ENCODE results near the gene SAPCD2. TPM values are rescaled to one million over a fixed set of nuclear protein-coding genes. Genes with fewer than 3 reads are reported as not detected.
"Not testable (repeated sequence)": the region's sequence is repeated elsewhere in the genome, so short reads cannot be mapped to it uniquely, and the experiment has no call there.

The SAPCD2 gene, protein sequence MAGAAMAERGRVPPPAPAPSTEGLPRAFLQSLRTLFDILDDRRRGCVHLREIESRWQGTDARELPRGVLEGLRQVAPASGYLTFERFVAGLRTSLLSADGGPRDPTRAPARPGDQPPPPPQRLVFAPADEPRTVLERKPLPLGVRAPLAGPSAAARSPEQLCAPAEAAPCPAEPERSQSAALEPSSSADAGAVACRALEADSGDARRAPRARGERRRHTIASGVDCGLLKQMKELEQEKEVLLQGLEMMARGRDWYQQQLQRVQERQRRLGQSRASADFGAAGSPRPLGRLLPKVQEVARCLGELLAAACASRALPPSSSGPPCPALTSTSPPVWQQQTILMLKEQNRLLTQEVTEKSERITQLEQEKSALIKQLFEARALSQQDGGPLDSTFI
- polyA plus RNA-seq (0.90 to 1.6 TPM (median 1.2 TPM) in 3 replicates), polyA minus RNA-seq (0.33 to 1.4 TPM (median 1.0 TPM) in 3 replicates)
- polyA plus RNA-seq (2011; ENCODE audit: low read depth) = 0.75 TPM
- 0.47 and 0.81 TPM in 2 replicates for polyA plus RNA-seq (2011; cell fraction: cytosol; rRNA removed)
- polyA plus RNA-seq (2011; cell fraction: nucleus; rRNA removed) = 0.76 and 0.88 TPM in 2 replicates
- polyA plus RNA-seq (2012; ENCODE audit: low replicate concordance) = 1.0 and 2.3 TPM in 2 replicates
- 5.6 TPM for polyA minus RNA-seq (2011; cell fraction: cytosol; rRNA and poly(A)+ RNA removed)
- polyA minus RNA-seq (2011; cell fraction: nucleus; rRNA and poly(A)+ RNA removed) = 0.78 and 1.2 TPM in 2 replicates

DNA sequence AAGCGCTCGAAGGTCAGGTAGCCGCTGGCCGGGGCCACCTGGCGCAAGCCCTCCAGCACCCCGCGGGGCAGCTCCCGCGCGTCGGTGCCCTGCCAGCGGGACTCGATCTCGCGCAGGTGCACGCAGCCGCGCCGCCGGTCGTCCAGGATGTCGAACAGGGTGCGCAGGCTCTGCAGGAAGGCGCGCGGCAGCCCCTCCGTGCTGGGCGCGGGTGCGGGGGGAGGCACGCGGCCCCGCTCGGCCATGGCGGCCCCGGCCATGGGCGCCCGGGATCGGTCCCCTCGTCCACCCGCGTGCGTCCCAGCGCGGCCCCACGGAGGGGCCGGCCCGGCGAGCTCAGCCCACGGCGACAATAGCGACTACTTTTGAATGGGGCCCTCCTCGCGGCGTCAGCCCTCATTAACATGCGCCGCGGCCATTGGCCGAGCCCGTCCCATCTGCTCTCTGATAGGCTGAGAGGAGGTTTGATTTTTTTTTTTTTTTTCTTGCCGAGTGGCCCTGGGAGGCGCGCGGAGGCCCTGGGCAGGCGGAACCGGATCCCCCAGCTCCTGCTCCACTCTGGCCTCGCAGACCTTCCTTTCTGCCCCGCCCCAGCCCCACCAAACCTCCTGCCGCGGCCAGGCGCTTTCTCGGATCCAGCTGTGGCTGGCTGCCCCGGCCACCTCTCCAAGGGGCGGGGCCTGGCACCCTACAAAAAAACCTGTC is at the start of gene SAPCD2:
Gene SAPCD2, minus strand, starts transcription at position 357 of the 705 bp plus-strand sequence. Its CDS starts 97 bp downstream, at position 260.
- peak within 1 kb of the TSS; percentile 28 for H3K9ac ChIP-seq (ENCODE audit: control insufficient read depth, extremely low read depth, insufficient read depth, low read length)
- no peak for FAIRE-seq

DNA sequence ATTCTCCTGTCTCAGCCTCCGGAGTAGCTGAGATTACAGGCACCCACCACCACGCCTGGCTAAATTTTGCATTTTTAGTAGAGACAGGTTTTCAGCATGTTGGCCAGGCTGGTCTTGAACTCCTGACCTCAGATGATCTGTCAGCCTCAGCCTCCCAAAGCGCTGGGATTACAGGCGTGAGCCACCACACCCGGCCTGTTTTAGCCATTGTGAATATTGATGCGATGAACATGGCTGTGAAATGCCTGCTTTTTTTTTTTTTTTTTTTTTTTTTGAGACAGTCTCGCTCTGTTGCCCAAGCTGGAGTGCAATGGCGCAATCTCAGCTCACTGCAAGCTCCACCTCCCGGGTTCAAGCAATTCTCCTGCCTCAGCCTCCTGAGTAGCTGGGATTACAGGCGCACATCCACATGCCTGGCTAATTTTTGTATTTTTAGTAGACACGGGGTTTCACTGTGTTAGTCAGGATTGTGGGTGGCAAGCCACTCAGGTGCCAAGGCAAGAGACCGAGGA is 47.8 kb upstream of the SAPCD2 start:
- H3K9ac ChIP-seq (ENCODE audit: control insufficient read depth, extremely low read depth, insufficient read depth, low read length); H3K4me2 ChIP-seq (ENCODE audit: control insufficient read depth, extremely low read depth, insufficient read depth, low read depth, low read length); H2AFZ ChIP-seq (ENCODE audit: control insufficient read depth, low read length); DNase-seq (ENCODE audit: low read depth, low spot score); H3K36me3 ChIP-seq (ENCODE audit: control insufficient read depth in 2 of 2, extremely low read depth in 1 of 2, insufficient read depth in 2 of 2, low read length in 2 of 2); FAIRE-seq; dilution Hi-C loops (cut with MboI; ENCODE audit: extremely low pct_ligation_motif_present, low sequenced_read_pairs); H4K20me1 ChIP-seq (ENCODE audit: control insufficient read depth, extremely low read depth, insufficient read depth, low read length); H3K27ac ChIP-seq (ENCODE audit: control insufficient read depth, insufficient read depth, low read length); H3K9me1 ChIP-seq (ENCODE audit: control insufficient read depth, extremely low read depth, insufficient read depth, low read length); H3K9me3 ChIP-seq (ENCODE audit: control insufficient read depth, low read depth, low read length); H3K4me1 ChIP-seq (ENCODE audit: control insufficient read depth, extremely low read depth, insufficient read depth, low read length); H3K27me3 ChIP-seq (ENCODE audit: control insufficient read depth, extremely low read depth, insufficient read depth, low read length); H3K4me3 ChIP-seq (ENCODE audit: control insufficient read depth in 2 of 3, extremely low read depth in 1 of 3, insufficient read depth in 2 of 3, low read depth in 1 of 3, low read length in 3 of 3); H3K79me2 ChIP-seq (ENCODE audit: control insufficient read depth, insufficient read depth, low read length): not testable (repeated sequence)

More for the DNA sequence above, at the start of gene SAPCD2:
- H2AFZ ChIP-seq (ENCODE audit: control insufficient read depth, low read length) = peak within 1 kb of the TSS; percentile 46
- H3K9me1 ChIP-seq (ENCODE audit: control insufficient read depth, extremely low read depth, insufficient read depth, low read length) = no peaks in the 10 kb centered on the region
- no peaks in the 10 kb centered on the region for H3K27me3 ChIP-seq (ENCODE audit: control insufficient read depth, extremely low read depth, insufficient read depth, low read length)
- DNase-seq (ENCODE audit: low read depth, low spot score) = no peak
- H3K79me2 ChIP-seq (ENCODE audit: control insufficient read depth, insufficient read depth, low read length) = no peaks in the 10 kb centered on the region
- dilution Hi-C loops (cut with MboI; ENCODE audit: extremely low pct_ligation_motif_present, low sequenced_read_pairs) = no loop called here
- no peak within 1 kb of the TSS for H3K27ac ChIP-seq (ENCODE audit: control insufficient read depth, insufficient read depth, low read length)
- H3K4me2 ChIP-seq (ENCODE audit: control insufficient read depth, extremely low read depth, insufficient read depth, low read depth, low read length) = peak within 1 kb of the TSS; percentile 70
- peak within 1 kb of the TSS; percentile 23 to 64 (median 61) for H3K4me3 ChIP-seq (ENCODE audit: control insufficient read depth in 2 of 3, extremely low read depth in 1 of 3, insufficient read depth in 2 of 3, low read depth in 1 of 3, low read length in 3 of 3)
- TF ChIP-seq EZH2 (IDR thresholded peaks at IDR 0.05; ENCODE audit: low read length) (no peak), CTCF (optimal IDR thresholded peaks at IDR 0.05 in 1 of 3, IDR thresholded peaks at IDR 0.05 in 1 of 3, conservative IDR thresholded peaks at IDR 0.05 in 1 of 3; ENCODE audit: extremely low read depth in 1 of 3, insufficient read depth in 2 of 3, low read length in 3 of 3) (no peak)
- no peaks in the 10 kb centered on the region for H3K9me3 ChIP-seq (ENCODE audit: control insufficient read depth, low read depth, low read length)
- no peaks in the 10 kb centered on the region for H3K36me3 ChIP-seq (ENCODE audit: control insufficient read depth in 2 of 2, extremely low read depth in 1 of 2, insufficient read depth in 2 of 2, low read length in 2 of 2)
- no peaks in the 10 kb centered on the region for H4K20me1 ChIP-seq (ENCODE audit: control insufficient read depth, extremely low read depth, insufficient read depth, low read length)
- H3K4me1 ChIP-seq (ENCODE audit: control insufficient read depth, extremely low read depth, insufficient read depth, low read length) = peaks cover 12% of the 10 kb centered on the region
